H1 (cell line): ENCODE measurements around the gene TTYH2. TPM values are rescaled to one million over a fixed set of nuclear protein-coding genes. Genes with fewer than 3 reads are reported as not detected.

ENCODE experiments used
- CTCF ChIA-PET: fragments of 300-600 bp; sonication (Branson Sonifier 250); formaldehyde crosslinking; loops from one replicate; lab custom pipeline; 2021; ENCODE audit not compliant: partially characterized antibody; lab: Charles Lee
- POLR2A ChIA-PET: fragments of 300-600 bp; sonication (Branson Sonifier 250); formaldehyde crosslinking; loops from one replicate; lab custom pipeline; 2021; ENCODE audit warnings: inconsistent platforms; ENCODE audit not compliant: partially characterized antibody; lab: Charles Lee
- DNase-seq, 2 experiments: peaks; one replicate each; pipeline versions ENCODE4 v3.0.0 to v3.0.0-alpha.2; 2010 to 2022; ENCODE audit warnings: low spot score in 2 of 2, low read depth in 1 of 2, mixed read lengths in 1 of 2
- FAIRE-seq: peaks from 2 replicates; lab custom pipeline; 2011; peaks lifted over from hg19 to GRCh38; lab: Jason Lieb, UNC
- H2AFZ ChIP-seq: 2 replicates; pipeline ENCODE4 v1.8.1; 2012; ENCODE audit warnings: low read length, inconsistent platforms
- H2AK5ac ChIP-seq: 2 replicates; pipeline ENCODE4 v1.6.1; 2013; ENCODE audit warnings: low read depth, low read length
- H2BK120ac ChIP-seq: replicated peaks from 2 replicates; pipeline ENCODE3; 2013; ENCODE audit warnings: low read depth, low read length, inconsistent platforms
- H2BK12ac ChIP-seq: 2 replicates; pipeline ENCODE4 v1.6.1; 2013; ENCODE audit warnings: low read depth, low read length
- H2BK15ac ChIP-seq: 2 replicates; pipeline ENCODE4 v1.6.1; 2013; ENCODE audit warnings: low read length
- H2BK20ac ChIP-seq: 2 replicates; pipeline ENCODE4 v1.6.1; 2013; ENCODE audit warnings: low read length
- H2BK5ac ChIP-seq: 2 replicates; pipeline ENCODE4 v1.6.1; 2013; ENCODE audit warnings: low read depth, low read length
- H3K14ac ChIP-seq: 2 replicates; pipeline ENCODE4 v1.6.1; 2013; ENCODE audit warnings: inconsistent platforms; ENCODE audit not compliant: insufficient read length
- H3K18ac ChIP-seq: 2 replicates; pipeline ENCODE4 v1.6.1; 2013; ENCODE audit warnings: low read length; ENCODE audit errors: extremely low read depth
- H3K23ac ChIP-seq: 2 replicates; pipeline ENCODE4 v1.6.1; 2013; ENCODE audit warnings: inconsistent platforms; ENCODE audit not compliant: insufficient read length
- H3K23me2 ChIP-seq: 2 replicates; pipeline ENCODE4 v1.6.1; 2013; ENCODE audit warnings: low read depth, low read length
- H3K27ac ChIP-seq: 2 replicates; pipeline ENCODE4 v1.6.1; 2011; ENCODE audit warnings: low read depth, low read length, inconsistent platforms
- H3K27me3 ChIP-seq, 4 experiments: replicated peaks in 1 of 4; 1 replicate in 1 of 4; 2 replicates in 3 of 4; pipeline versions ENCODE4 v1.6.1 to v1.8.1; 2011 to 2013; ENCODE audit warnings: low read length in 3 of 4, mild to moderate bottlenecking in 3 of 4, inconsistent platforms in 2 of 4, mixed read lengths in 2 of 4, moderate library complexity in 1 of 4; ENCODE audit not compliant: control insufficient read depth in 3 of 4, insufficient read depth in 3 of 4; ENCODE audit errors: extremely low read depth in 1 of 4
- H3K36me3 ChIP-seq, 4 experiments: 2 replicates each; pipeline versions ENCODE4 v1.6.1 to v1.8.1; 2011 to 2013; ENCODE audit warnings: mild to moderate bottlenecking in 4 of 4, low read length in 3 of 4, moderate library complexity in 2 of 4, control low read depth in 1 of 4, inconsistent platforms in 1 of 4; ENCODE audit not compliant: insufficient read depth in 4 of 4, control insufficient read depth in 2 of 4
- H3K4ac ChIP-seq: replicated peaks from 2 replicates; pipeline ENCODE3; 2013; ENCODE audit warnings: low read length, low read depth, mixed read lengths, inconsistent platforms; ENCODE audit not compliant: insufficient read length
- H3K4me1 ChIP-seq, 4 experiments: replicated peaks in 1 of 4; 1 replicate in 1 of 4; 2 replicates in 3 of 4; pipeline versions ENCODE4 v1.6.1 to v1.8.1; 2011 to 2013; ENCODE audit warnings: low read length in 3 of 4, inconsistent platforms in 2 of 4, mixed read lengths in 1 of 4; ENCODE audit not compliant: insufficient read depth in 4 of 4, control insufficient read depth in 3 of 4
- H3K4me2 ChIP-seq, 2 experiments: 2 replicates each; pipeline versions ENCODE4 v1.6.1 to v1.8.1; 2011 to 2013; ENCODE audit warnings: low read depth in 2 of 2, low read length in 2 of 2, control low read depth in 1 of 2, inconsistent platforms in 1 of 2, mild to moderate bottlenecking in 1 of 2; ENCODE audit not compliant: insufficient read depth in 1 of 2
- H3K4me3 ChIP-seq, 4 experiments: fragments of 200-600, 300-600 bp in 1 of 4; sonication (generic), shearing (Covaris generic), sonication (Bioruptor Twin) in 1 of 4; 2 replicates each; pipeline versions ENCODE4 v1.5.1 to v1.8.1; 2011 to 2016; ENCODE audit warnings: low read length in 4 of 4, low read depth in 3 of 4, control low read depth in 2 of 4, inconsistent platforms in 2 of 4, mild to moderate bottlenecking in 2 of 4, mixed read lengths in 1 of 4, moderate library complexity in 1 of 4; ENCODE audit not compliant: insufficient read depth in 2 of 4; ENCODE audit errors: extremely low read depth in 1 of 4
- H3K56ac ChIP-seq: replicated peaks from 2 replicates; pipeline ENCODE3; 2013; ENCODE audit warnings: low read depth, mild to moderate bottlenecking, mixed read lengths, low read length, inconsistent platforms; ENCODE audit not compliant: insufficient read length
- H3K79me1 ChIP-seq: 2 replicates; pipeline ENCODE4 v1.6.1; 2013; ENCODE audit warnings: low read depth, low read length, control low read depth
- H3K79me2 ChIP-seq, 2 experiments: 2 replicates each; pipeline versions ENCODE4 v1.6.1 to v1.8.1; 2012 to 2013; ENCODE audit warnings: low read length in 2 of 2, mild to moderate bottlenecking in 2 of 2, inconsistent platforms in 1 of 2; ENCODE audit not compliant: insufficient read depth in 2 of 2, control insufficient read depth in 1 of 2
- H3K9ac ChIP-seq, 4 experiments: replicated peaks in 1 of 4; 1 replicate in 1 of 4; 2 replicates in 3 of 4; pipeline versions ENCODE4 v1.6.1 to v1.8.1; 2011 to 2013; ENCODE audit warnings: low read depth in 3 of 4, low read length in 3 of 4, control low read depth in 2 of 4, mild to moderate bottlenecking in 2 of 4, moderate library complexity in 2 of 4, inconsistent platforms in 1 of 4; ENCODE audit errors: extremely low read depth in 1 of 4
- H3K9me3 ChIP-seq, 2 experiments: 2 replicates each; pipeline versions ENCODE4 v1.6.1 to v1.8.1; 2012 to 2013; ENCODE audit warnings: mild to moderate bottlenecking in 2 of 2, moderate library complexity in 2 of 2, control low read depth in 1 of 2, inconsistent platforms in 1 of 2, low read depth in 1 of 2, low read length in 1 of 2, mixed read lengths in 1 of 2; ENCODE audit not compliant: insufficient read depth in 2 of 2
- H4K20me1 ChIP-seq, 2 experiments: replicated peaks in 1 of 2; 2 replicates each; pipeline versions ENCODE3 to v1.8.1; 2011 to 2013; ENCODE audit warnings: inconsistent platforms in 2 of 2, low read length in 2 of 2, mild to moderate bottlenecking in 1 of 2; ENCODE audit not compliant: insufficient read depth in 2 of 2, control insufficient read depth in 1 of 2
- H4K5ac ChIP-seq: 2 replicates; pipeline ENCODE4 v1.6.1; 2013; ENCODE audit warnings: low read length, low read depth, mixed read lengths, inconsistent platforms; ENCODE audit not compliant: insufficient read length
- H4K8ac ChIP-seq: 2 replicates; pipeline ENCODE4 v1.8.0; 2013; ENCODE audit warnings: mild to moderate bottlenecking, moderate library complexity, low read length, inconsistent platforms; ENCODE audit not compliant: insufficient read depth; ENCODE audit errors: extremely low read depth
- H4K91ac ChIP-seq: replicated peaks from 2 replicates; pipeline ENCODE3; 2013; ENCODE audit warnings: low read length, mixed read lengths, inconsistent platforms; ENCODE audit not compliant: insufficient read length
- EP300 ChIP-seq, 2 experiments: IDR thresholded peaks; 1 replicate in 1 of 2; 2 replicates in 1 of 2; pipeline ENCODE4 v1.6.1; 2011 to 2012; ENCODE audit warnings: low read depth in 2 of 2, low read length in 2 of 2, mild to moderate bottlenecking in 2 of 2, borderline replicate concordance in 1 of 2, inconsistent platforms in 1 of 2, moderate library complexity in 1 of 2
- MAFK ChIP-seq: IDR thresholded peaks from 2 replicates; pipeline ENCODE4 v1.6.1; 2012; ENCODE audit warnings: low read depth, mild to moderate bottlenecking, improper control_type of control experiment, low read length
- SAP30 ChIP-seq: fragments of 300-600 bp; sonication (generic); IDR thresholded peaks from 2 replicates; pipeline ENCODE4 v1.7.1; 2012; ENCODE audit warnings: low read length, moderate library complexity, mild to moderate bottlenecking, inconsistent platforms; ENCODE audit not compliant: insufficient read depth, insufficient replicate concordance
- TAF7 ChIP-seq: optimal IDR thresholded peaks from 2 replicates; pipeline ENCODE3; 2011; ENCODE audit warnings: low read depth, mild to moderate bottlenecking, inconsistent platforms, low read length, moderate library complexity, borderline replicate concordance
- TBP ChIP-seq: IDR thresholded peaks from 2 replicates; pipeline ENCODE4 v1.6.1; 2011; ENCODE audit warnings: low read depth, low read length, improper control_type of control experiment
- WGBS, 2 experiments: shearing (Covaris generic) in 1 of 2; methylation state at CpG; one replicate each; pipeline versions ENCODE4 v1.1.6 to v1.1.7; 2013 to 2015; ENCODE audit warnings: low lambda C conversion rate in 2 of 2, mixed read lengths in 2 of 2, inconsistent platforms in 1 of 2, low coverage in 1 of 2, missing lambda C conversion rate in 1 of 2; ENCODE audit not compliant: insufficient replicate concordance in 2 of 2, insufficient coverage in 1 of 2, insufficient read length in 1 of 2; ENCODE audit errors: extremely low coverage in 1 of 2, missing lambda C conversion rate in 1 of 2; 5-methylcytosine and 5-hydroxymethylcytosine counted together
- polyA plus RNA-seq, 7 experiments: library from polyadenylated mRNA; depleted of rRNA in 3 of 7; stranded (reverse) in 5 of 7; unstranded in 2 of 7; fragments of >200 nt in 5 of 7; fragments of 200-250 nt in 2 of 7; gene quantifications; 1 replicate in 5 of 7; 2 replicates in 1 of 7; 4 replicates in 1 of 7; pipeline versions ENCODE4 v1.2.1 to v1.2.3, GENCODE V29; 2011 to 2013; ENCODE audit warnings: missing spikeins in 2 of 7, mixed read lengths in 2 of 7
- total RNA-seq: library from RNA; stranded (reverse); fragmentation: NEBNext Ultra II Directional; extraction: Animal tissue kit (Norgen Biotek cat#: 25700); gene quantifications from 2 replicates; pipeline ENCODE4 v1.2.1, GENCODE V29; 2021

Gene TTYH2
- total and polyA plus RNA-seq, 2 of the 8 experiments (the other 6 are each of a cell fraction or from before 2014, with no cell fraction given), result 3.2 to 9.2 TPM

GRCh38 chr17:74280093-74280513 lies 66.7 kb downstream of the TTYH2 start:
- DNase-seq, result no peak
- H3K4ac ChIP-seq, result no peak overlapping the region
- no peaks in the 10 kb centered on the region for H3K9me3 ChIP-seq
- no peak overlapping the region for H4K91ac ChIP-seq
- peaks cover 0 to 2% (median under 1%) of the 10 kb centered on the region in 4 experiments; a peak in 4 of 7 replicates for H3K27me3 ChIP-seq
- H3K23me2 ChIP-seq, result peaks cover 3% of the 10 kb centered on the region; the same call in 1 of the 2 replicates
- H3K14ac ChIP-seq, result no peak overlapping the region
- H4K5ac ChIP-seq, result no peak overlapping the region
- no peaks in the 10 kb centered on the region for H3K79me2 ChIP-seq
- H2AFZ ChIP-seq, result no peak overlapping the region
- ChIA-PET POLR2A (no interaction called here), CTCF (interaction anchor here (0.6 to 9.1 kb wide), 2 partner anchors 17 to 678 kb away, joined by 3 to 106 read pairs; no protein-coding TSS in a partner anchor)
- H4K20me1 ChIP-seq, result no peaks in the 10 kb centered on the region
- H3K23ac ChIP-seq, result no peak overlapping the region
- H2BK20ac ChIP-seq, result no peak overlapping the region
- no peak overlapping the region for H2AK5ac ChIP-seq
- no peak overlapping the region for H3K4me2 ChIP-seq
- H2BK12ac ChIP-seq, result no peak overlapping the region
- H2BK15ac ChIP-seq, result no peak overlapping the region
- no peak overlapping the region for H3K18ac ChIP-seq
- H3K27ac ChIP-seq, result no peak overlapping the region
- no peaks in the 10 kb centered on the region for H3K79me1 ChIP-seq
- H3K4me1 ChIP-seq, result peaks cover 0 to 3% (median 2%) of the 10 kb centered on the region in 4 experiments; a peak in 3 of 7 replicates
- H3K9ac ChIP-seq, result no peak overlapping the region
- FAIRE-seq, result no peak
- H2BK120ac ChIP-seq, result no peak overlapping the region
- WGBS, 2 experiments, result 81% methylated on average over 9 of the region's 9 CpGs; no CpG with 5 or more reads in 1 of the 2 experiments
- H4K8ac ChIP-seq, result no peak overlapping the region
- no peak overlapping the region for H3K4me3 ChIP-seq
- no peak overlapping the region for H2BK5ac ChIP-seq
- no peak overlapping the region for H3K56ac ChIP-seq
- TF ChIP-seq EP300 (IDR thresholded peaks at IDR 0.05; ENCODE audit: borderline replicate concordance in 1 of 2, low read depth in 2 of 2, low read length in 2 of 2) (no peak), MAFK (no peak), TAF7 (no peak), SAP30 (no peak), TBP (no peak)
- TF ChIP-seq, all 59 proteins: peak for 0
- H3K36me3 ChIP-seq, result no peaks in the 10 kb centered on the region
